ENCODE results near the gene UBE4B. TPM values are rescaled to one million over a fixed set of nuclear protein-coding genes. Genes with fewer than 3 reads are reported as not detected.

UBE4B gene
- total RNA-seq, 2 donors from 2014 or later: 34.3 to 36.8 TPM

DNA sequence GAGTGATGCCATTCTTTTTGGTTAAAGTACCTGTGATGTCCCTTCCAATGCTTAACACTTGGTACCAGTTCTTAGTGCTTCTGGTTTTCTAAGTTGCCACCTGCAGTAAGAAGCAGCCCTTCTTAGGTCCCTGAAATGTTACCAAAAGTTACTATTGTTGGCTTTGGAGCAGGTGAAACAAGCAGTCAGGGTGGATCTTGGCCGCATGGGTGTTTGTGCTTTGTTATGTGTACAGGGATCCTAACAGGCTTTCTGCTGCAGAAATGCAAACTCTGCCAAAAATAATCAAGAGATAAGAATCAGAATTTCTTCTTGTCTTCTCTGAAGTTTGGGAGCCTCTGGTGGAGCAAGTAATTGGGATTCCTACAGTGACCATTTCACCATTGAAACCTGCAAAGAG, 84.4 kb downstream of the UBE4B start:
- ATAC-seq (no peak), DNase-seq (no peak)
- no peak overlapping the region for H3K4me3 Mint-ChIP-seq
- no peaks in the 10 kb centered on the region for H3K9me3 ChIP-seq (ENCODE audit: control insufficient read depth, low read length, poor library complexity, severe bottlenecking)
- no peaks in the 10 kb centered on the region for H3K27me3 Mint-ChIP-seq
- no peaks in the 10 kb centered on the region for H3K36me3 Mint-ChIP-seq (ENCODE audit: low read depth)
- H3K27ac Mint-ChIP-seq: no peak overlapping the region
- peaks cover 2% of the 10 kb centered on the region for H3K4me1 Mint-ChIP-seq

DNA sequence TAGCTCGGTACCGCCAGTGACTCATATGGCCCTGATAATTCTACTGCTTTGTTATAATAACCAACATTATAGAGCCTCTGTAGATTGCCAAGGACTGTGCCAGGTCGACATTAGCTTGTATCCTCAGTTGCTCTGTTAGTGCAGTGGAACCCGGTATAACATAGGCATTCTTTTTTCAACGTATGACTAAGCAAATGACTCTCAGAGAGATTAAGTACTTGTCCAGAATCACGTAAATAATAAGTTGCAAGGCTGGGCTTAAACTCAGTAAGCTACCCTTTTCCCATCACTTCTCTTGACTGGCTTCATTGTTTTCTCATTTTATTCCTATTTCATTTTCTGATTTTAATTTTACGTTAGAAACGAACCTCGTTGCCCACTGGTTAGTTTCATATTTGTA, 85.1 kb downstream of the UBE4B start:
- H3K4me3 Mint-ChIP-seq: no peak overlapping the region

DNA sequence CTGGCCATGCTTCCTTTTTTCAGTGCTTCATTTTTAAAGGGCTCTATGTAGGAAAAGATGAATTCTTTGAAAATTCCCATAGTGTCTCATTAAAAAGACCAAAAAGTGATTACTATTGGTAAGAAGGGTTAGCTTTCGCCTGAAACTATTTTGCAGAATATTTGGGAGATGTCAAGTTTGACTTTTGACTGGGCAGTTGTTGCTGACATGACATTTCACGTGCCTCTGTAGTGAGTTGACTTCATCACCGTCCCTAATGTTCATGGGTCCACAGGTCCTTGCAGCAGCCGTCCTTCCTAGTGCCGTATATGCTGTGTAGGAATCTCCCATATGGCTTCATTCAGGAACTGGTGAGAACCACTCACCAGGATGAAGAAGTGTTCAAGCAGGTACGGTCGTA, 88.9 kb downstream of the UBE4B start:
- H3K4me1 Mint-ChIP-seq: peaks cover 2% of the 10 kb centered on the region
- ATAC-seq (no peak), DNase-seq (no peak)
- no peak overlapping the region for H3K4me3 Mint-ChIP-seq
- no peak overlapping the region for H3K27ac Mint-ChIP-seq
- H3K36me3 Mint-ChIP-seq (ENCODE audit: low read depth): no peaks in the 10 kb centered on the region
- H3K27me3 Mint-ChIP-seq: no peaks in the 10 kb centered on the region
- no peaks in the 10 kb centered on the region for H3K9me3 ChIP-seq (ENCODE audit: control insufficient read depth, low read length, poor library complexity, severe bottlenecking)

More for the DNA sequence above, 85.1 kb downstream of the UBE4B start:
- ATAC-seq (no peak), DNase-seq (no peak)
- Mint-ChIP-seq H3K27ac (no peak overlapping the region), H3K27me3 (no peaks in the 10 kb centered on the region), H3K36me3 (ENCODE audit: low read depth) (no peaks in the 10 kb centered on the region), H3K4me1 (peaks cover 2% of the 10 kb centered on the region)
- H3K9me3 ChIP-seq (ENCODE audit: control insufficient read depth, low read length, poor library complexity, severe bottlenecking): no peaks in the 10 kb centered on the region

DNA sequence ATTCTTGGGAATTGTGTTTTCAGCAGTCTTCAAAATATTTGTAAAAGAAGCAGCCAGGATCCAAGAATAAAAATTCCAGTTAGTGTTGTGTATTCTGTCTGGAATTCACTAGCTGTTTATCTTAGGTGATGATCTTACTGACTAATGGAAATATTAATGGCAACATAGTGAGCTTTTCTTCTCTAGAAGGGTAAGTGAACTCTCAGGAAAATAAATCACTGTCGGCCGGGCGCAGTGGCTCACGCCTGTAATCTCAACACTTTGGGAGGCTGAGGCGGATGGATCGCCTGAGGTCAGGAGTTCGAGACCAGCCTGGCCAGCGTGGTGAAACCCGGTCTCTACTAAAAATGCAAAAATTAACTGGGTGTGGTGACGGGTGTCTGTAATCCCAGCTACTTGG, 90.2 kb downstream of the UBE4B start:
- no peak for ATAC-seq
- no peaks in the 10 kb centered on the region for H3K9me3 ChIP-seq (ENCODE audit: control insufficient read depth, low read length, poor library complexity, severe bottlenecking)
- no peak overlapping the region for H3K4me3 Mint-ChIP-seq
- no peak for DNase-seq
- no peak overlapping the region for H3K27ac Mint-ChIP-seq
- no peaks in the 10 kb centered on the region for H3K36me3 Mint-ChIP-seq (ENCODE audit: low read depth)
- H3K4me1 Mint-ChIP-seq: peaks cover 2% of the 10 kb centered on the region
- H3K27me3 Mint-ChIP-seq: no peaks in the 10 kb centered on the region

DNA sequence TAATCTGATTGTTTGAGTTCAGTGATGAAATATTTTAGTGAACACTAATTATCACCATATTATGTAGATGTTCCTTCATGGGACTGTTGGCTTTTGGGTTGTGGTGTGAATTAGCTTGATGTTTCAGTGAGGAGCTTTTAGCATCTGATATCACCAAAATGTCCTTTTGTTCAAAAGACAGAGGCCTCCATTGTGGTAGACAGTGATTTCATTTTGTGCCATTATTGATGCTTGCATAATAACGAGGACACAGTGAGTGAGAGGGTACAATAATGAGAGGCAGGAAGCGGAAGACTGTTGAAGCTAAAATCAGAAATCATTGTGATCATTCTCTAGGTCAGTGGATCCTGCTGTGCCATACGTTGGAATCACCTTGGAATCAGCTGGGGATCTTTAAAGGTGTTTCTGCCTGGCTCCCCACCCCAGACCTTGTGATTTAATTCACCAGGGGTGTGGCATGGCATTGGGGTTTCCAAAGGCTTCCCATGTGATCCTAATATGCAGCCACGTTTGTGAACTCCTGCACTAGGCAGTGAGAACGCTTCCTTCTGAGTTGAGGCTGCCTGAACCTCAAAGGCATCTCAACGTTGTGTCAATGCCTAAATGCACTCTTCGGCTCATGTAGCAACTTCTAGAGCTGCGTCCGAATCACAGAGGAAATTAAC, 95.5 kb downstream of the UBE4B start:
- H3K9me3 ChIP-seq (ENCODE audit: control insufficient read depth, low read length, poor library complexity, severe bottlenecking): no peaks in the 10 kb centered on the region
- DNase-seq: no peak
- no peak for ATAC-seq
- no peaks in the 10 kb centered on the region for H3K27me3 Mint-ChIP-seq
- H3K4me3 Mint-ChIP-seq: no peak overlapping the region
- no peak overlapping the region for H3K27ac Mint-ChIP-seq
- H3K4me1 Mint-ChIP-seq: peaks cover 2% of the 10 kb centered on the region
- H3K36me3 Mint-ChIP-seq (ENCODE audit: low read depth): peaks cover 8% of the 10 kb centered on the region

DNA sequence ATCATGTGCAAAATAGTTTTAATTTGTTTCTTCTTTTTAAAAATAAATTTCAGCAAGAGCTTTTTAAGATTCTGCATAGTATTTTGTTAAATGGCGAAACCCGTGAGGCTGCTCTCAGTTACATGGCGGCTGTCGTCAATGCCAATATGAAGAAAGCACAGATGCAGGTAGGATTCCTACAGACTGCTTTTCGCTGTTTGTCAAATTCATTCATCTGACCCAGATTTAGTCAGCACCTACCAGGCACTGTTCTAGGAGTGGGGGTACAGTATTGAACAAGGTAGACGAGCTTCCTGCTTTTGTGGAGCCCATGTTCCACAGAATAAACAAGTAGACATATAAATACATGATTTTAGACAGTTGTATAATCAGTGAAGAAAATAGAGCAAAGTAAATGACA, 99.6 kb downstream of the UBE4B start:
- no peaks in the 10 kb centered on the region for H3K9me3 ChIP-seq (ENCODE audit: control insufficient read depth, low read length, poor library complexity, severe bottlenecking)
- ATAC-seq: no peak
- peak overlapping the region; percentile 1 for H3K4me3 Mint-ChIP-seq
- peaks cover 12% of the 10 kb centered on the region for H3K36me3 Mint-ChIP-seq (ENCODE audit: low read depth)
- no peaks in the 10 kb centered on the region for H3K27me3 Mint-ChIP-seq
- DNase-seq: no peak
- peak overlapping the region; percentile 27 for H3K27ac Mint-ChIP-seq
- peaks cover 2% of the 10 kb centered on the region for H3K4me1 Mint-ChIP-seq

- H3K27me3 Mint-ChIP-seq: no peaks in the 10 kb centered on the region
- H3K4me1 Mint-ChIP-seq: peaks cover 2% of the 10 kb centered on the region
- peak overlapping the region; percentile 1 for H3K4me3 Mint-ChIP-seq
- no peaks in the 10 kb centered on the region for H3K9me3 ChIP-seq (ENCODE audit: control insufficient read depth, low read length, poor library complexity, severe bottlenecking)
- peak overlapping the region; percentile 27 for H3K27ac Mint-ChIP-seq
- DNase-seq (no peak), ATAC-seq (no peak)
- H3K36me3 Mint-ChIP-seq (ENCODE audit: low read depth): peaks cover 14% of the 10 kb centered on the region
These were observed 100.1 kb downstream of the UBE4B start for GRCh38 chr1:10132852-10133251.

GRCh38 chr1:10140981-10141380, 108.2 kb downstream of the UBE4B start:
- no peaks in the 10 kb centered on the region for H3K9me3 ChIP-seq (ENCODE audit: control insufficient read depth, low read length, poor library complexity, severe bottlenecking)
- no peak overlapping the region for H3K4me3 Mint-ChIP-seq
- H3K27ac Mint-ChIP-seq: peak overlapping the region; percentile 11
- DNase-seq (no peak), ATAC-seq (no peak)
- peaks cover 10% of the 10 kb centered on the region for H3K36me3 Mint-ChIP-seq (ENCODE audit: low read depth)
- peaks cover 5% of the 10 kb centered on the region for H3K4me1 Mint-ChIP-seq
- H3K27me3 Mint-ChIP-seq: no peaks in the 10 kb centered on the region

- no peak overlapping the region for H3K27ac Mint-ChIP-seq
- DNase-seq: no peak
- H3K27me3 Mint-ChIP-seq: no peaks in the 10 kb centered on the region
- no peaks in the 10 kb centered on the region for H3K9me3 ChIP-seq (ENCODE audit: control insufficient read depth, low read length, poor library complexity, severe bottlenecking)
- peaks cover 7% of the 10 kb centered on the region for H3K36me3 Mint-ChIP-seq (ENCODE audit: low read depth)
- no peak for ATAC-seq
- H3K4me1 Mint-ChIP-seq: peaks cover 5% of the 10 kb centered on the region
- H3K4me3 Mint-ChIP-seq: no peak overlapping the region
These were observed 111.3 kb downstream of the UBE4B start for GRCh38 chr1:10143961-10144485.

DNA sequence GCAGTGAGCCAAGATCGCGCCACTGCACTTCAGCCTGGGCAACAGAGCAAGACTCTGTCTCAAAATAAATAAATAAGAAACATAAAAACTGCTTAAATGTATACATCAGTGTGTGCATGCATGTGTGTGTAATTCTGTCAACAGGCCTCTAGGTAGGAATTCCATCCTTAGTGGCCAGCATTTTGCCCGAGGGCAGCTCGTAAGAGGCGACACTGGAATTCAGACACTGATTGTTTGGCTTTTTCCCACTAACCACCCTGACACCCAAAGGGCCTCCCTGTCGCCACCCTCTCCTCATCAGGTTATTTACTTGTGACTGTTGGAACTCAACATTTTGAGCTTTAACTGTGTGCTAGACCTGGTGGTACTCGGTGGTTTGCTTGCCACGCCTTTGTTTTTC, 113.6 kb downstream of the UBE4B start:
- no peak overlapping the region for H3K27ac Mint-ChIP-seq
- no peaks in the 10 kb centered on the region for H3K9me3 ChIP-seq (ENCODE audit: control insufficient read depth, low read length, poor library complexity, severe bottlenecking)
- ATAC-seq (no peak), DNase-seq (no peak)
- peaks cover 2% of the 10 kb centered on the region for H3K4me1 Mint-ChIP-seq
- no peaks in the 10 kb centered on the region for H3K27me3 Mint-ChIP-seq
- H3K36me3 Mint-ChIP-seq (ENCODE audit: low read depth): peaks cover 5% of the 10 kb centered on the region
- H3K4me3 Mint-ChIP-seq: no peak overlapping the region

DNA sequence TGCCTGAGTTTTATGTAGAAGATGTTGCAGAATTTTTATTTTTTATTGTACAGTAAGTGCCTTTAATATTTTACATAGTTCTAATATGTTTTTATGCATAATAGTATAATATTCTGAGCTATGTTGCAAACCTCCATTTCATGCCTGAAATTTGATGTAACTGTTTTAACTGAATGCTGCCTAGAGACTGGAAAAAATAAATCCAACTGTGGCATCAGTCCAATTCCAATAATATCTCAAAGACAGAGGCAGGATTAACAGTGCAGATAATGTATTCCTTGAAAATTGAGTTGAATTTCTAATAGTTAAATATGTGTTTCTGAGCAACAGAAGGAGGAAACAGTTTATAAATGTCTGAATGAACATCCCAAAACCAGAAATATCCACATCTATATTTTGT, 116.5 kb downstream of the UBE4B start:
- peaks cover 3% of the 10 kb centered on the region for H3K36me3 Mint-ChIP-seq (ENCODE audit: low read depth)
- DNase-seq (no peak), ATAC-seq (no peak)
- H3K4me3 Mint-ChIP-seq: no peak overlapping the region
- H3K4me1 Mint-ChIP-seq: peaks cover 2% of the 10 kb centered on the region
- no peaks in the 10 kb centered on the region for H3K9me3 ChIP-seq (ENCODE audit: control insufficient read depth, low read length, poor library complexity, severe bottlenecking)
- H3K27ac Mint-ChIP-seq: peak overlapping the region; percentile 4
- H3K27me3 Mint-ChIP-seq: no peaks in the 10 kb centered on the region

DNA sequence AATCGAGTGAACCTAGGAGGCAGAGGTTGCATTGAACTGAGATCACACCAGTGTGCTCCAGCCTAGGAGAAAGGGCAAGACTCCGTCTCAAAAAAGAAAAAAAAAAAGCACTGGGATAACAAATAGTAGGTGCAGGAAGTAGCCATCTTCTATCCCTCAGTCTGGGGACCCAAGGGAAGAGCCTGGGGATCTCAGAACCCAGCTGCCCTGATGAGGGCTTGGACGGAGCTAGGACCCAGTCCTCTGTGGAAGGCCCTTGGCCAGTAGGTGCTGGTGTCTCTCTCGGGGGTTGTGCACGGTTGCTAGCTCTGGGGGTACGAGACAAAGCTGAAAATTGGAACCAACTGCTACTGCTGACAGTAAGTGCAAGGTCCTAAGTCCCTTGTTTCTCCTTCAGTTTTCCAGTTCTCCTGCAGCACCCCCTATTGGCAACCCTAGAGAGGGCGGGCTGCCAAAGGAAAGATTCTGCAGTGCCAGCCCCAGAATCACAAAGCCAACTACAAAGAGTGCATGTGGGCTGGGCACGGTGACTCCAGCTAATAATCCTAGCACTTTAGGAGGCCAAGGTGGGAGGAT, 120.0 kb downstream of the UBE4B start:
- ATAC-seq (no peak), DNase-seq (no peak)
- no peaks in the 10 kb centered on the region for H3K9me3 ChIP-seq (ENCODE audit: control insufficient read depth, low read length, poor library complexity, severe bottlenecking)
- H3K27me3 Mint-ChIP-seq: no peaks in the 10 kb centered on the region
- no peaks in the 10 kb centered on the region for H3K36me3 Mint-ChIP-seq (ENCODE audit: low read depth)
- no peaks in the 10 kb centered on the region for H3K4me1 Mint-ChIP-seq
- no peak overlapping the region for H3K27ac Mint-ChIP-seq
- no peak overlapping the region for H3K4me3 Mint-ChIP-seq

DNA sequence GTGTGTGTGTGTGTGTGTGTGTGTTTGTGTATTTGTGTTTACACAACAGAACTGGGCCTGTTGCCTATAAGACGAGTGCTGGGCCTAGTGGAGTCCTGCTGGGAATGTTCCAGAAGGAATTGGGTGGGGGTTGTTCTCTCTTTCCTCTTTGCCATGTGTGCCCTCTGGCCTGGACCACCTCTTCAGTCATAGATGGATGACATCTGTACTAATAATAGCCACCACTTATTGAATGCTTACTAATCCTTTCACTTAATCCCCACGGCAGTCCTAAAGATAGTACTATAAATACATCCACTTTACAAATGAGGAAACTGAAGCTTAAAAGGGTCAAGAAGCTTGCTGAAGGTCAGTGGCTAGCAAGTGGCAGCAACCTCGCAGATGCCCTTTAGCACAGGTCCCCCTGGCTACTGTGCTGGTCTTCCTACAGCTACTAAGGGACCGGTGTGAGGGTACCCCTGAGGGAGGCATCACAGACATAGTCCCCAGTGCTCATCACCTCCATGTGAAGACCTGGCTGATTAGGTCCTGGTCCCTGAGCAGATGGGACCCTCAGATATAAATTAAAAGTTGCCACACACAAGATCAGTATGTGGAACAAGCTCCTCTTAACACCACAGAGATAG, 122.4 kb downstream of the UBE4B start:
- H3K9me3 ChIP-seq (ENCODE audit: control insufficient read depth, low read length, poor library complexity, severe bottlenecking): no peaks in the 10 kb centered on the region
- H3K4me3 Mint-ChIP-seq: no peak overlapping the region
- no peak for ATAC-seq
- no peak for DNase-seq
- no peaks in the 10 kb centered on the region for H3K36me3 Mint-ChIP-seq (ENCODE audit: low read depth)
- H3K27ac Mint-ChIP-seq: no peak overlapping the region
- no peaks in the 10 kb centered on the region for H3K4me1 Mint-ChIP-seq
- H3K27me3 Mint-ChIP-seq: no peaks in the 10 kb centered on the region

GRCh38 chr1:10160173-10160572, 127.4 kb downstream of the UBE4B start:
- peaks cover 6% of the 10 kb centered on the region for H3K36me3 Mint-ChIP-seq (ENCODE audit: low read depth)
- DNase-seq: no peak
- no peaks in the 10 kb centered on the region for H3K27me3 Mint-ChIP-seq
- no peak for ATAC-seq
- no peaks in the 10 kb centered on the region for H3K4me1 Mint-ChIP-seq
- no peaks in the 10 kb centered on the region for H3K9me3 ChIP-seq (ENCODE audit: control insufficient read depth, low read length, poor library complexity, severe bottlenecking)
- H3K4me3 Mint-ChIP-seq: no peak overlapping the region
- no peak overlapping the region for H3K27ac Mint-ChIP-seq

Measured in T-helper 17 cell (primary cell).